ENCODE measurements around the gene SYTL4.

DNA sequence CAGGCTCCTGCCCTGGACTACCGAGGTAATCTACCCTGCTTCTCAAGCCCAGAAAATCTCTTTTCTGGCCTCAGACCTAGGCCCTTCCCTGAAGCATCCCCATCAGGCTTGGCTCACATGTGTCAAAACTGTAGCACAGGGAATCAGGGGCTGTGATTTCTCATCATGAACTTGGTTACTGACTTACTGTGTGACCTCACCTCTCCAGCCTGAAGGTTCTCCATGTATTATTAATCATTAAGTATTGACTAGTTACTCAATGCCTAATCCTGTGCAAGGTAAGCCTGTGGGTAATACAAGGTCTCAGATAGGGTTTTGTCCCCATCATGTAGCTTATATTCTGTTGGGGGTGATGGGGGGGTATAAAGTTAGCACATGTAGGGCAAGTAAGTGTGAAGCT is 81.1 kb downstream of the SYTL4 start:
- TF ChIP-seq, protein P1, sequence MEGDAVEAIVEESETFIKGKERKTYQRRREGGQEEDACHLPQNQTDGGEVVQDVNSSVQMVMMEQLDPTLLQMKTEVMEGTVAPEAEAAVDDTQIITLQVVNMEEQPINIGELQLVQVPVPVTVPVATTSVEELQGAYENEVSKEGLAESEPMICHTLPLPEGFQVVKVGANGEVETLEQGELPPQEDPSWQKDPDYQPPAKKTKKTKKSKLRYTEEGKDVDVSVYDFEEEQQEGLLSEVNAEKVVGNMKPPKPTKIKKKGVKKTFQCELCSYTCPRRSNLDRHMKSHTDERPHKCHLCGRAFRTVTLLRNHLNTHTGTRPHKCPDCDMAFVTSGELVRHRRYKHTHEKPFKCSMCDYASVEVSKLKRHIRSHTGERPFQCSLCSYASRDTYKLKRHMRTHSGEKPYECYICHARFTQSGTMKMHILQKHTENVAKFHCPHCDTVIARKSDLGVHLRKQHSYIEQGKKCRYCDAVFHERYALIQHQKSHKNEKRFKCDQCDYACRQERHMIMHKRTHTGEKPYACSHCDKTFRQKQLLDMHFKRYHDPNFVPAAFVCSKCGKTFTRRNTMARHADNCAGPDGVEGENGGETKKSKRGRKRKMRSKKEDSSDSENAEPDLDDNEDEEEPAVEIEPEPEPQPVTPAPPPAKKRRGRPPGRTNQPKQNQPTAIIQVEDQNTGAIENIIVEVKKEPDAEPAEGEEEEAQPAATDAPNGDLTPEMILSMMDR (IDR thresholded peaks at IDR 0.05; ENCODE audit: low read depth, low read length) = no peak
- TF ChIP-seq EZH2phosphoT487 (IDR thresholded peaks at IDR 0.05; ENCODE audit: low read depth) = no peak
